HEK293 (cell line): ENCODE measurements around the gene HDGF.
A peak's percentile ranks its signal among the peaks of the same experiment; 100 is the strongest.

Source experiments
- CTCF ChIA-PET: fragments of 350-600 bp; formaldehyde crosslinking; extraction: SDS; loops from one replicate; lab custom pipeline; 2021; ENCODE audit warnings: antibody characterized with exemption; lab: Yijun Ruan, JAX
- POLR2A ChIA-PET: fragments of 300-600 bp; formaldehyde crosslinking; extraction: SDS; loops from one replicate; lab custom pipeline; 2020; ENCODE audit warnings: antibody characterized with exemption, inconsistent platforms; lab: Yijun Ruan, JAX
- H3K27ac ChIP-seq: fragments of 200-500 bp; sonication (Bioruptor generic); 2 replicates; pipeline ENCODE4 v1.5.1; 2014; ENCODE audit warnings: low read depth, low read length, control low read depth, inconsistent platforms; ENCODE audit errors: extremely low read depth
- H3K36me3 ChIP-seq, 2 experiments: fragments of 200-500 bp in 1 of 2; sonication (Bioruptor generic) in 1 of 2; 1 replicate in 1 of 2; 2 replicates in 1 of 2; pipeline ENCODE4 v1.5.1; 2014 to 2017; ENCODE audit warnings: inconsistent platforms in 2 of 2, low read length in 2 of 2; ENCODE audit not compliant: control insufficient read depth in 2 of 2, insufficient read depth in 1 of 2
- H3K4me1 ChIP-seq: fragments of 200-500 bp; sonication (Bioruptor generic); 2 replicates; pipeline ENCODE4 v1.5.1; 2014; ENCODE audit warnings: mild to moderate bottlenecking, low read length, inconsistent platforms; ENCODE audit not compliant: control insufficient read depth, insufficient read depth
- H3K4me3 ChIP-seq: 2 replicates; pipeline ENCODE4 v1.5.1; 2011; ENCODE audit warnings: low read depth, mild to moderate bottlenecking, control low read depth, low read length, moderate library complexity
- H3K9me3 ChIP-seq: fragments of 200-500 bp; sonication (Bioruptor generic); 2 replicates; pipeline ENCODE4 v1.5.1; 2014; ENCODE audit warnings: low read depth, low read length, inconsistent platforms; ENCODE audit not compliant: control insufficient read depth, insufficient read depth
- GLIS2 ChIP-seq: fragments of 450-650 bp; formaldehyde crosslinking; IDR thresholded peaks from 2 replicates; pipeline ENCODE4 v1.5.1; 2016; ENCODE audit warnings: missing biosample characterization, missing genetic modification characterization
- IKZF3 ChIP-seq: fragments of 450-650 bp; IDR thresholded peaks from 2 replicates; pipeline ENCODE4 v1.5.0; 2018; ENCODE audit warnings: missing biosample characterization, mild to moderate bottlenecking, missing genetic modification characterization, moderate library complexity
- KLF17 ChIP-seq: fragments of 450-650 bp; formaldehyde crosslinking; IDR thresholded peaks from 2 replicates; pipeline ENCODE4 v1.5.1; 2016; ENCODE audit warnings: missing biosample characterization, missing genetic modification characterization
- OSR2 ChIP-seq: fragments of 450-650 bp; formaldehyde crosslinking; IDR thresholded peaks from 2 replicates; pipeline ENCODE4 v1.5.1; 2016; ENCODE audit warnings: missing biosample characterization, missing genetic modification characterization
- PRDM10 ChIP-seq: fragments of 450-650 bp; formaldehyde crosslinking; IDR thresholded peaks from 2 replicates; pipeline ENCODE4 v1.5.1; 2016; ENCODE audit warnings: missing biosample characterization, missing genetic modification characterization
- SP7 ChIP-seq: fragments of 450-650 bp; formaldehyde crosslinking; IDR thresholded peaks from 2 replicates; pipeline ENCODE4 v1.5.1; 2016; ENCODE audit warnings: missing biosample characterization, missing genetic modification characterization
- ZBTB21 ChIP-seq: fragments of 450-650 bp; formaldehyde crosslinking; IDR thresholded peaks from 2 replicates; pipeline ENCODE4 v1.5.1; 2017; ENCODE audit warnings: missing biosample characterization, missing genetic modification characterization
- ZIC2 ChIP-seq: fragments of 450-650 bp; formaldehyde crosslinking; IDR thresholded peaks from 2 replicates; pipeline ENCODE4 v1.5.1; 2016; ENCODE audit warnings: missing biosample characterization, missing genetic modification characterization
- ZNF10 ChIP-seq: fragments of 450-650 bp; formaldehyde crosslinking; IDR thresholded peaks from 2 replicates; pipeline ENCODE4 v1.5.1; 2017; ENCODE audit warnings: missing biosample characterization, missing genetic modification characterization
- ZNF133 ChIP-seq: fragments of 450-650 bp; formaldehyde crosslinking; IDR thresholded peaks from 2 replicates; pipeline ENCODE4 v1.5.1; 2016; ENCODE audit warnings: missing biosample characterization, missing genetic modification characterization
- ZNF292 ChIP-seq: fragments of 450-650 bp; formaldehyde crosslinking; IDR thresholded peaks from 2 replicates; pipeline ENCODE4 v1.5.1; 2016; ENCODE audit warnings: low read depth, missing biosample characterization, missing genetic modification characterization, borderline replicate concordance
- ZNF341 ChIP-seq: fragments of 450-650 bp; formaldehyde crosslinking; IDR thresholded peaks from 2 replicates; pipeline ENCODE4; 2016; ENCODE audit warnings: low read depth, missing biosample characterization, missing genetic modification characterization
- ZNF366 ChIP-seq: fragments of 450-650 bp; formaldehyde crosslinking; conservative IDR thresholded peaks from 2 replicates; pipeline ENCODE4 v1.5.1; 2016; ENCODE audit warnings: missing biosample characterization, missing genetic modification characterization
- ZNF416 ChIP-seq: fragments of 450-650 bp; formaldehyde crosslinking; IDR thresholded peaks from 2 replicates; pipeline ENCODE4 v1.5.1; 2016; ENCODE audit warnings: missing biosample characterization, missing genetic modification characterization
- ZNF433 ChIP-seq: fragments of 450-650 bp; formaldehyde crosslinking; IDR thresholded peaks from 2 replicates; pipeline ENCODE4 v1.5.1; 2016; ENCODE audit warnings: missing biosample characterization, missing genetic modification characterization, low read depth
- ZNF449 ChIP-seq: fragments of 450-650 bp; formaldehyde crosslinking; IDR thresholded peaks from 2 replicates; pipeline ENCODE4 v1.5.1; 2017; ENCODE audit warnings: missing biosample characterization, mild to moderate bottlenecking, missing genetic modification characterization, moderate library complexity
- ZNF639 ChIP-seq: fragments of 450-650 bp; formaldehyde crosslinking; IDR thresholded peaks from 2 replicates; pipeline ENCODE4 v1.5.1; 2016; ENCODE audit warnings: missing biosample characterization, missing genetic modification characterization
- ZNF645 ChIP-seq: fragments of 450-650 bp; formaldehyde crosslinking; IDR thresholded peaks from 2 replicates; pipeline ENCODE4; 2016; ENCODE audit warnings: missing biosample characterization, missing genetic modification characterization
- ZSCAN23 ChIP-seq: fragments of 450-650 bp; formaldehyde crosslinking; IDR thresholded peaks from 2 replicates; pipeline ENCODE4 v1.5.1; 2016; ENCODE audit warnings: missing biosample characterization, missing genetic modification characterization

The HDGF gene

GRCh38 chr1:156796340-156797097 is 45.0 kb upstream of the HDGF start:
- ChIA-PET POLR2A (interaction anchor here (0.9 kb wide), 1 partner anchor 68 kb away, joined by 3 read pairs; the partner anchor contains the start of genes ISG20L2 and METTL25B), CTCF (interaction anchor here (0.5 to 7.7 kb wide), 24 partner anchors 8 to 591 kb away, joined by 3 to 80 read pairs (median 4); partner anchors contain the start of genes INSRR, METTL25B and NTRK1)
- TF ChIP-seq KLF17 (no peak), ZNF639 (peak; percentile 45; the same call in 1 of the 2 replicates), OSR2 (tag by site-specific recombination) (0 out of 2 replicates have a peak, but pooled peaks have one; percentile 50), GLIS2 (0 out of 2 replicates have a peak, but pooled peaks have one; percentile 25), PRDM10 (tag by site-specific recombination) (no peak), ZIC2 (tag by site-specific recombination) (peak; percentile 63), SP7 (peak; percentile 95), ZSCAN23 (tag by site-specific recombination) (no peak), IKZF3 (0 out of 2 replicates have a peak, but pooled peaks have one; percentile 21), ZNF341 (tag by site-specific recombination) (no peak), ZNF416 (tag by site-specific recombination) (no peak), ZNF433 (tag by site-specific recombination) (no peak), ZNF645 (tag by site-specific recombination) (no peak), ZNF292 (tag by site-specific recombination) (no peak), ZNF366 (tag by site-specific recombination) (0 out of 2 replicates have a peak, but pooled peaks have one; percentile 12)
- H3K36me3 ChIP-seq, result peaks cover 42 to 97% of the 10 kb centered on the region in 2 experiments
- no peaks in the 10 kb centered on the region for H3K9me3 ChIP-seq
- no peak overlapping the region for H3K27ac ChIP-seq
- no peaks in the 10 kb centered on the region for H3K4me1 ChIP-seq
- no peak overlapping the region for H3K4me3 ChIP-seq

GRCh38 chr1:156795787-156796186 is 44.3 kb upstream of the HDGF start:
- CTCF ChIA-PET, result interaction anchor here (0.7 to 7.7 kb wide), 12 partner anchors 10 to 110 kb away, joined by 3 to 80 read pairs (median 5); partner anchors contain the start of genes INSRR, METTL25B and NTRK1
- Histone ChIP-seq H3K4me1 (no peaks in the 10 kb centered on the region), H3K27ac (no peak overlapping the region), H3K36me3 (peaks cover 43 to 97% of the 10 kb centered on the region in 2 experiments), H3K9me3 (no peaks in the 10 kb centered on the region), H3K4me3 (no peak overlapping the region)
- TF ChIP-seq OSR2 (tag by site-specific recombination) (peak; percentile 72; the same call in 1 of the 2 replicates), ZBTB21 (tag by site-specific recombination) (no peak), ZNF133 (tag by site-specific recombination) (no peak), ZNF449 (tag by site-specific recombination) (peak; percentile 71), ZNF10 (tag by site-specific recombination) (no peak)
- POLR2A ChIA-PET, result interaction anchor here (0.6 to 1.6 kb wide), 2 partner anchors 29 to 871 kb away, joined by 3 to 4 read pairs; partner anchors contain the start of gene PRCC
